ENCODE measurements around the gene ZMAT3. TPM values are rescaled to one million over a fixed set of nuclear protein-coding genes. Genes with fewer than 3 reads are reported as not detected.

ZMAT3 gene
- total and polyA plus RNA-seq, 4 donors, result 1.9 to 5.4 (median 2.8) TPM

GRCh38 chr3:179067839-179068238 is 3.8 kb downstream of the ZMAT3 start:
- Histone ChIP-seq H3K4me3 (ENCODE audit: low read depth in 1 of 3, low read length in 3 of 3) (no peak overlapping the region), H3K27ac (ENCODE audit: low read depth in 1 of 2, low read length in 2 of 2) (no peak overlapping the region), H3K4me1 (ENCODE audit: control insufficient read depth in 4 of 4, insufficient read depth in 4 of 4, low read length in 3 of 4) (peaks cover 0 to 12% (median 6%) of the 10 kb centered on the region in 4 donors), H3K9ac (ENCODE audit: low read depth in 1 of 2, low read length in 2 of 2) (no peak overlapping the region), H3K36me3 (ENCODE audit: control insufficient read depth in 4 of 4, insufficient read depth in 3 of 4, low read depth in 1 of 4, low read length in 3 of 4) (peaks cover 2 to 8% (median 4%) of the 10 kb centered on the region in 4 donors), H3K27me3 (ENCODE audit: control insufficient read depth in 4 of 4, insufficient read depth in 4 of 4, low read length in 3 of 4) (no peaks in the 10 kb centered on the region), H3K9me3 (ENCODE audit: control insufficient read depth in 4 of 4, low read length in 3 of 4) (no peaks in the 10 kb centered on the region)
- TF ChIP-seq SP1 (IDR thresholded peaks at IDR 0.05) (no peak), REST (IDR thresholded peaks at IDR 0.05) (no peak), NR2F2 (IDR thresholded peaks at IDR 0.05) (no peak), ZBTB33 (IDR thresholded peaks at IDR 0.05) (no peak), TAF1 (conservative IDR thresholded peaks at IDR 0.05) (no peak), HNF4G (IDR thresholded peaks at IDR 0.05) (no peak), EGR1 (IDR thresholded peaks at IDR 0.05; ENCODE audit: low read depth in 2 of 2) (no peak), FOXA2 (IDR thresholded peaks at IDR 0.05) (no peak), YY1 (IDR thresholded peaks at IDR 0.05) (no peak), RAD21 (IDR thresholded peaks at IDR 0.05) (no peak), MAX (IDR thresholded peaks at IDR 0.05) (no peak), JUND (IDR thresholded peaks at IDR 0.05) (no peak), RXRA (IDR thresholded peaks at IDR 0.05) (no peak), GABPA (IDR thresholded peaks at IDR 0.05 in 1 of 2, conservative IDR thresholded peaks at IDR 0.05 in 1 of 2) (no peak)
- TF ChIP-seq, protein P1, sequence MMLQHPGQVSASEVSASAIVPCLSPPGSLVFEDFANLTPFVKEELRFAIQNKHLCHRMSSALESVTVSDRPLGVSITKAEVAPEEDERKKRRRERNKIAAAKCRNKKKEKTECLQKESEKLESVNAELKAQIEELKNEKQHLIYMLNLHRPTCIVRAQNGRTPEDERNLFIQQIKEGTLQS (IDR thresholded peaks at IDR 0.05), result no peak
- DNase-seq (ENCODE audit: low spot score), result no peak
- WGBS, result 44% methylated on average over 4 of the region's 4 CpGs

GRCh38 chr3:179067291-179067690 is 4.3 kb downstream of the ZMAT3 start:
- H3K36me3 ChIP-seq (ENCODE audit: control insufficient read depth in 4 of 4, insufficient read depth in 3 of 4, low read depth in 1 of 4, low read length in 3 of 4), result peaks cover 2 to 8% (median 4%) of the 10 kb centered on the region in 4 donors
- DNase-seq (ENCODE audit: low spot score), result no peak
- WGBS, result 92% methylated on average over 1 of the region's 1 CpG
- no peak overlapping the region for H3K4me3 ChIP-seq (ENCODE audit: low read depth in 1 of 3, low read length in 3 of 3)
- H3K9me3 ChIP-seq (ENCODE audit: control insufficient read depth in 4 of 4, low read length in 3 of 4), result no peaks in the 10 kb centered on the region
- no peaks in the 10 kb centered on the region for H3K27me3 ChIP-seq (ENCODE audit: control insufficient read depth in 4 of 4, insufficient read depth in 4 of 4, low read length in 3 of 4)
- peaks cover 0 to 11% (median 5%) of the 10 kb centered on the region in 4 donors for H3K4me1 ChIP-seq (ENCODE audit: control insufficient read depth in 4 of 4, insufficient read depth in 4 of 4, low read length in 3 of 4)
- no peak overlapping the region for H3K27ac ChIP-seq (ENCODE audit: low read depth in 1 of 2, low read length in 2 of 2)
- no peak overlapping the region for H3K9ac ChIP-seq (ENCODE audit: low read depth in 1 of 2, low read length in 2 of 2)
- TF ChIP-seq REST (IDR thresholded peaks at IDR 0.05), result no peak
- no peak for TF ChIP-seq MAX (IDR thresholded peaks at IDR 0.05)
- no peak for TF ChIP-seq YY1 (IDR thresholded peaks at IDR 0.05)
- TF ChIP-seq RAD21 (IDR thresholded peaks at IDR 0.05), result no peak
- TF ChIP-seq NR2F2 (IDR thresholded peaks at IDR 0.05), result no peak

All from liver (tissue), 9 donors.